ENCODE results near the gene PDXDC1.
"Not testable (repeated sequence)": the region's sequence is repeated elsewhere in the genome, so short reads cannot be mapped to it uniquely, and the experiment has no call there.

The PDXDC1 gene

GRCh38 chr16:15022194-15022593 is 47.4 kb downstream of the PDXDC1 start:
- H3K9me2 ChIP-seq (replicated peaks; ENCODE audit: insufficient read depth, low read length); H4K20me1 ChIP-seq (ENCODE audit: low read depth, low read length); H3K4me2 ChIP-seq (ENCODE audit: low read depth, low read length, poor library complexity, severe bottlenecking); H3K27me3 ChIP-seq (ENCODE audit: low read length); H3K27ac ChIP-seq (ENCODE audit: low read depth, low read length); H3K79me2 ChIP-seq (ENCODE audit: insufficient read depth, low read length); H3F3A ChIP-seq (ENCODE audit: insufficient read depth); H3K4me3 ChIP-seq (ENCODE audit: insufficient read depth, low read length, poor library complexity, severe bottlenecking); H3K9ac ChIP-seq (ENCODE audit: low read length); H2AFZ ChIP-seq (ENCODE audit: low read depth, low read length, severe bottlenecking); H3K36me3 ChIP-seq (ENCODE audit: low read length); H3K9me3 ChIP-seq (ENCODE audit: insufficient read depth, low read length): not testable (repeated sequence)
- TF ChIP-seq CTCF (IDR thresholded peaks at IDR 0.05; ENCODE audit: insufficient read depth, low read length, poor library complexity, severe bottlenecking) = peak; percentile 33

- H3K36me3 ChIP-seq (ENCODE audit: low read length); H3K79me2 ChIP-seq (ENCODE audit: insufficient read depth, low read length); H3K4me2 ChIP-seq (ENCODE audit: low read depth, low read length, poor library complexity, severe bottlenecking); H3K9ac ChIP-seq (ENCODE audit: low read length); H3K27me3 ChIP-seq (ENCODE audit: low read length); H3K9me2 ChIP-seq (replicated peaks; ENCODE audit: insufficient read depth, low read length); H4K20me1 ChIP-seq (ENCODE audit: low read depth, low read length); H2AFZ ChIP-seq (ENCODE audit: low read depth, low read length, severe bottlenecking); H3K27ac ChIP-seq (ENCODE audit: low read depth, low read length); H3K4me3 ChIP-seq (ENCODE audit: insufficient read depth, low read length, poor library complexity, severe bottlenecking); H3K9me3 ChIP-seq (ENCODE audit: insufficient read depth, low read length); H3F3A ChIP-seq (ENCODE audit: insufficient read depth): not testable (repeated sequence)
Observed at GRCh38 chr16:15023381-15024077, 48.7 kb downstream of the PDXDC1 start.

GRCh38 chr16:15024858-15025199 is 50.0 kb downstream of the PDXDC1 start:
- not testable (repeated sequence) for H3K27ac ChIP-seq (ENCODE audit: low read depth, low read length); H3K79me2 ChIP-seq (ENCODE audit: insufficient read depth, low read length); H3K9ac ChIP-seq (ENCODE audit: low read length); H3K36me3 ChIP-seq (ENCODE audit: low read length); H3F3A ChIP-seq (ENCODE audit: insufficient read depth); H2AFZ ChIP-seq (ENCODE audit: low read depth, low read length, severe bottlenecking); H3K4me2 ChIP-seq (ENCODE audit: low read depth, low read length, poor library complexity, severe bottlenecking); H3K9me2 ChIP-seq (replicated peaks; ENCODE audit: insufficient read depth, low read length); H3K9me3 ChIP-seq (ENCODE audit: insufficient read depth, low read length); H3K27me3 ChIP-seq (ENCODE audit: low read length); H3K4me3 ChIP-seq (ENCODE audit: insufficient read depth, low read length, poor library complexity, severe bottlenecking); H4K20me1 ChIP-seq (ENCODE audit: low read depth, low read length)

- not testable (repeated sequence) for H4K20me1 ChIP-seq (ENCODE audit: low read depth, low read length); H3K79me2 ChIP-seq (ENCODE audit: insufficient read depth, low read length); H3F3A ChIP-seq (ENCODE audit: insufficient read depth); H3K9ac ChIP-seq (ENCODE audit: low read length); H3K9me3 ChIP-seq (ENCODE audit: insufficient read depth, low read length); H3K4me3 ChIP-seq (ENCODE audit: insufficient read depth, low read length, poor library complexity, severe bottlenecking); H3K36me3 ChIP-seq (ENCODE audit: low read length); H3K9me2 ChIP-seq (replicated peaks; ENCODE audit: insufficient read depth, low read length); H3K27ac ChIP-seq (ENCODE audit: low read depth, low read length); H3K4me2 ChIP-seq (ENCODE audit: low read depth, low read length, poor library complexity, severe bottlenecking); H3K27me3 ChIP-seq (ENCODE audit: low read length); H2AFZ ChIP-seq (ENCODE audit: low read depth, low read length, severe bottlenecking)
Observed at GRCh38 chr16:15025234-15025951, 50.6 kb downstream of the PDXDC1 start.

- not testable (repeated sequence) for H3K4me2 ChIP-seq (ENCODE audit: low read depth, low read length, poor library complexity, severe bottlenecking); H3K9me2 ChIP-seq (replicated peaks; ENCODE audit: insufficient read depth, low read length); H3K36me3 ChIP-seq (ENCODE audit: low read length); H3K4me3 ChIP-seq (ENCODE audit: insufficient read depth, low read length, poor library complexity, severe bottlenecking); H3K27me3 ChIP-seq (ENCODE audit: low read length); H3F3A ChIP-seq (ENCODE audit: insufficient read depth); H3K9me3 ChIP-seq (ENCODE audit: insufficient read depth, low read length); H3K9ac ChIP-seq (ENCODE audit: low read length); H2AFZ ChIP-seq (ENCODE audit: low read depth, low read length, severe bottlenecking); H4K20me1 ChIP-seq (ENCODE audit: low read depth, low read length); H3K27ac ChIP-seq (ENCODE audit: low read depth, low read length); H3K79me2 ChIP-seq (ENCODE audit: insufficient read depth, low read length)
Observed at GRCh38 chr16:15027051-15027450, 52.2 kb downstream of the PDXDC1 start.

GRCh38 chr16:15027503-15028344 is 52.9 kb downstream of the PDXDC1 start:
- not testable (repeated sequence) for H3K36me3 ChIP-seq (ENCODE audit: low read length); H3K27me3 ChIP-seq (ENCODE audit: low read length); H3K9me2 ChIP-seq (replicated peaks; ENCODE audit: insufficient read depth, low read length); H3K9ac ChIP-seq (ENCODE audit: low read length); H3K9me3 ChIP-seq (ENCODE audit: insufficient read depth, low read length); H2AFZ ChIP-seq (ENCODE audit: low read depth, low read length, severe bottlenecking); H3K27ac ChIP-seq (ENCODE audit: low read depth, low read length); H3K4me3 ChIP-seq (ENCODE audit: insufficient read depth, low read length, poor library complexity, severe bottlenecking); H3K4me2 ChIP-seq (ENCODE audit: low read depth, low read length, poor library complexity, severe bottlenecking); H3K79me2 ChIP-seq (ENCODE audit: insufficient read depth, low read length); H3F3A ChIP-seq (ENCODE audit: insufficient read depth); H4K20me1 ChIP-seq (ENCODE audit: low read depth, low read length)

GRCh38 chr16:15028345-15028715 is 53.5 kb downstream of the PDXDC1 start:
- not testable (repeated sequence) for H2AFZ ChIP-seq (ENCODE audit: low read depth, low read length, severe bottlenecking); H3K4me3 ChIP-seq (ENCODE audit: insufficient read depth, low read length, poor library complexity, severe bottlenecking); H3K27ac ChIP-seq (ENCODE audit: low read depth, low read length); H3K9ac ChIP-seq (ENCODE audit: low read length); H3K27me3 ChIP-seq (ENCODE audit: low read length); H3K36me3 ChIP-seq (ENCODE audit: low read length); H3F3A ChIP-seq (ENCODE audit: insufficient read depth); H3K79me2 ChIP-seq (ENCODE audit: insufficient read depth, low read length); H3K4me2 ChIP-seq (ENCODE audit: low read depth, low read length, poor library complexity, severe bottlenecking); H3K9me3 ChIP-seq (ENCODE audit: insufficient read depth, low read length); H3K9me2 ChIP-seq (replicated peaks; ENCODE audit: insufficient read depth, low read length); H4K20me1 ChIP-seq (ENCODE audit: low read depth, low read length)
